GM12878 (cell line): ENCODE results near the gene SPATA2. TPM values are rescaled to one million over a fixed set of nuclear protein-coding genes. Genes with fewer than 3 reads are reported as not detected.

ENCODE experiments used
- ATAC-seq: fragments of 200-7000 bp; cut with Tn5 transposase; 3 replicates; pipeline ENCODE4 v1.9.1; 2020; ENCODE audit warnings: mild to moderate bottlenecking, moderate library complexity
- BruUV-seq: library from RNA; stranded (reverse); fragments of 400-500 nt; replicated peaks from 2 replicates; lab custom pipeline; 2021; lab: Mats Ljungman, UMichigan
- CTCF ChIA-PET: fragments of 300-600 bp; sonication (Branson Sonifier 250); formaldehyde crosslinking; extraction: SDS; loops from one replicate; lab custom pipeline; 2021; ENCODE audit warnings: inconsistent platforms; lab: Yijun Ruan, JAX
- POLR2A ChIA-PET: fragments of 350-600 bp; formaldehyde crosslinking; extraction: SDS; loops from one replicate; lab custom pipeline; 2021; ENCODE audit warnings: inconsistent platforms; lab: Charles Lee
- RAD21 ChIA-PET: fragments of 300-600 bp; sonication (Branson Sonifier 250); formaldehyde crosslinking; loops from one replicate; lab custom pipeline; 2023; ENCODE audit warnings: antibody characterized with exemption; ENCODE audit not compliant: unreplicated experiment; lab: Charles Lee
- SMC1A ChIA-PET: fragments of 300-600 bp; sonication (Branson Sonifier 250); formaldehyde crosslinking; loops from one replicate; lab custom pipeline; 2023; ENCODE audit not compliant: unreplicated experiment, uncharacterized antibody; lab: Charles Lee
- DNase-seq: peaks from one replicate; pipeline ENCODE4 v3.0.0-alpha.2; 2011; ENCODE audit warnings: low read depth, low spot score
- FAIRE-seq: peaks from 3 replicates; lab custom pipeline; 2011; peaks lifted over from hg19 to GRCh38; lab: Jason Lieb, UNC
- H2AFZ ChIP-seq: 2 replicates; pipeline ENCODE4 v1.6.0; 2011; ENCODE audit warnings: low read depth, low read length, control low read depth; ENCODE audit not compliant: control insufficient read depth
- H3K27ac ChIP-seq: 2 replicates; pipeline ENCODE4 v1.5.1; 2011; ENCODE audit warnings: control low read depth; ENCODE audit not compliant: control insufficient read depth, insufficient read depth
- H3K27me3 ChIP-seq, 2 experiments: replicated peaks in 1 of 2; 2 replicates each; pipeline versions ENCODE4 v1.6.0 to v1.6.1; 2011; ENCODE audit warnings: low read length in 1 of 2; ENCODE audit not compliant: control insufficient read depth in 2 of 2, insufficient read depth in 2 of 2
- H3K36me3 ChIP-seq, 2 experiments: 2 replicates each; pipeline ENCODE4 v1.5.1; 2011; ENCODE audit warnings: low read length in 1 of 2; ENCODE audit not compliant: control insufficient read depth in 2 of 2, insufficient read depth in 2 of 2
- H3K4me1 ChIP-seq: 2 replicates; pipeline ENCODE4 v1.6.1; 2011; ENCODE audit warnings: mild to moderate bottlenecking, low read length, moderate library complexity, mixed read lengths; ENCODE audit not compliant: control insufficient read depth, insufficient read depth
- H3K4me2 ChIP-seq: 2 replicates; pipeline ENCODE4 v1.6.0; 2011; ENCODE audit warnings: control low read depth; ENCODE audit not compliant: control insufficient read depth, insufficient read depth
- H3K4me3 ChIP-seq: fragments of 200-600 bp; sonication (generic); 2 replicates; pipeline ENCODE4 v1.5.1; 2016
- H3K79me2 ChIP-seq: 2 replicates; pipeline ENCODE4 v1.6.0; 2011; ENCODE audit warnings: low read length; ENCODE audit not compliant: control insufficient read depth, insufficient read depth
- H3K9ac ChIP-seq: 2 replicates; pipeline ENCODE4 v1.8.0; 2011; ENCODE audit warnings: low read length, control low read depth, mixed read lengths; ENCODE audit not compliant: control insufficient read depth, insufficient read depth
- H3K9me3 ChIP-seq: replicated peaks from 3 replicates; pipeline ENCODE4 v1.5.1; 2011; ENCODE audit warnings: mild to moderate bottlenecking, low read length; ENCODE audit not compliant: control insufficient read depth, insufficient read depth
- H4K20me1 ChIP-seq: 2 replicates; pipeline ENCODE4 v1.6.0; 2011; ENCODE audit not compliant: control insufficient read depth, insufficient read depth
- EGR1 ChIP-seq, 2 experiments: IDR thresholded peaks; 1 replicate in 1 of 2; 2 replicates in 1 of 2; pipeline ENCODE4 v1.6.1; 2011 to 2012; ENCODE audit warnings: low read depth in 2 of 2, low read length in 2 of 2, borderline replicate concordance in 1 of 2, mild to moderate bottlenecking in 1 of 2, moderate library complexity in 1 of 2
- FOS ChIP-seq: IDR thresholded peaks from 3 replicates; pipeline ENCODE4 v1.6.1; 2011; ENCODE audit warnings: borderline replicate concordance; ENCODE audit not compliant: insufficient read length; ENCODE audit errors: extremely low read depth
- LARP7 ChIP-seq: fragments of 450-650 bp; IDR thresholded peaks from 2 replicates; pipeline ENCODE4 v1.6.1; 2017; ENCODE audit warnings: mild to moderate bottlenecking
- PAX5 ChIP-seq: IDR thresholded peaks from 2 replicates; pipeline ENCODE4 v1.6.1; 2011; ENCODE audit warnings: low read depth, low read length, borderline replicate concordance
- PAX8 ChIP-seq: fragments of 450-650 bp; IDR thresholded peaks from 2 replicates; pipeline ENCODE4 v1.6.1; 2017; ENCODE audit warnings: mild to moderate bottlenecking, moderate library complexity
- SMC3 ChIP-seq: IDR thresholded peaks from 2 replicates; pipeline ENCODE4 v1.6.1; 2011; ENCODE audit warnings: low read length, improper control_type of control experiment, borderline replicate concordance
- SREBF2 ChIP-seq: IDR thresholded peaks from 2 replicates; pipeline ENCODE4 v1.6.1; 2012; ENCODE audit warnings: mild to moderate bottlenecking, low read length
- YBX1 ChIP-seq: fragments of 450-650 bp; IDR thresholded peaks from 2 replicates; pipeline ENCODE4 v1.6.1; 2016; ENCODE audit warnings: antibody characterized with exemption
- ZNF207 ChIP-seq: fragments of 450-650 bp; IDR thresholded peaks from 2 replicates; pipeline ENCODE4 v1.6.1; 2014; ENCODE audit warnings: antibody characterized with exemption, mild to moderate bottlenecking, borderline replicate concordance
- WGBS: methylation state at CpG from one replicate; pipeline ENCODE4 v1.1.6; 2016; ENCODE audit warnings: low lambda C conversion rate; ENCODE audit not compliant: insufficient replicate concordance, insufficient coverage; ENCODE audit errors: missing lambda C conversion rate; 5-methylcytosine and 5-hydroxymethylcytosine counted together
- in situ Hi-C: fragments of 300-500 bp; cut with MboI; formaldehyde crosslinking; loops from 9 replicates; pipeline ENCODE4 v1.14.3; 2018; ENCODE audit warnings: mixed read lengths
- intact Hi-C: fragments of 100-400 bp; cut with micrococcal nuclease; formaldehyde crosslinking; loops from one replicate; pipeline ENCODE4 v1.14.2; 2022; ENCODE audit not compliant: unreplicated experiment
- polyA plus RNA-seq, 11 experiments: library from polyadenylated mRNA; depleted of rRNA in 4 of 11; unstranded in 6 of 11; stranded (reverse) in 5 of 11; fragments of >200 nt; fragmentation: Nextera tagmentation in 4 of 11; fragmentation: Illumina TruSeq in 1 of 11; extraction: Ambion mirVana in 4 of 11; extraction: Trizol in 1 of 11; gene quantifications; 1 replicate in 1 of 11; 2 replicates in 10 of 11; pipeline versions ENCODE4 v1.2.1 to v1.2.3, GENCODE V29; 2011 to 2016; ENCODE audit warnings: inconsistent platforms in 2 of 11, missing spikeins in 2 of 11, low read depth in 1 of 11
- total RNA-seq, 4 experiments: library from RNA; depleted of rRNA in 3 of 4; stranded (reverse); fragments of >200 nt in 3 of 4; fragmentation: Illumina TruSeq in 1 of 4; extraction: Trizol in 1 of 4; gene quantifications; 2 replicates each; pipeline versions ENCODE4 v1.2.1 to v1.2.3, GENCODE V29; 2013 to 2021

Gene SPATA2
- total and polyA plus RNA-seq, 10 of the 15 experiments (the other 5 are each of a cell fraction or from before 2014, with no cell fraction given), result 0.93 to 11.7 (median 5.6) TPM

DNA sequence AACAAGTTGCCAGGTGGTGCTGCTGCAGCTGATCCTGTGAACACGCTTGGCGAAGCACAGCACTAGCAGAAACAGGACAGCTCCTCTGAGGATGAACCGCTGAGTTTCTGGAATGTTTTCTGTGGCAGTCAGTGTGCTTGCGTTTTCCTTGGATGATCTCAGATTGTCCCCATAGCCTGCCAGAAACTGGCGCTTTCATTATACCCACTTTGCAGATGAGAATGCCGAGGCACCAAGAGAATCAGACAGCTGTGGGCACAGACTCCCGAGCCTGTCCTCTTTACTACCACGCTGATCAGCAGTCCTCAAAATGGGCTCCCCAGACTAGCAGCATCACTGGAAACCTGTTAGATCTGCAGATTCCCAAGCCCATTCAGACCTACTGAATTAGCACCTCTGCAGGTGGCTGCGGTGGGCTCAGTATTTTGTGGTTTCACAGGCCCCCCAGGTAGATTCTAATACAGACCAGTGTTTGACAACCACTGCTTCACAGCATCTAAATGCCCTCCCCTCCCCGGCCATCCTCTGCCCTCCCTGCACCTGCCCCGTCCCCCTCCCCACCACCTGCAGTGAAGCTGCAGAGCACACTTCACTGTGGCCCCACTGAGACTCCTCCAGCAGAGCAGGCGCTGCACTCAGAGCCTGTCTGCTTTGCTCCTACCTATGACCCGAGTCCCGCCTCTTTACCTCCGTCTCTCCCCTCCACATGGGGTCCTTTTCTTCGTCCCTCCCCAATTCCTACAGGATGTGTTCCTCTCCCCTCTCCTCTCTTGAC, 29.6 kb downstream of the SPATA2 start:
- in situ Hi-C loops (no loop called here), intact Hi-C loops (loop anchor here (5.0 kb wide), 1 partner anchor 553 kb away; no protein-coding TSS in a partner anchor)
- ChIA-PET SMC1A (interaction anchor here (0.5 to 5.6 kb wide), 2 partner anchors 68 to 276 kb away, joined by 3 to 44 read pairs; no protein-coding TSS in a partner anchor), RAD21 (interaction anchor here (1.8 to 2.1 kb wide), 3 partner anchors 84 to 276 kb away, joined by 6 to 12 read pairs (median 7); no protein-coding TSS in a partner anchor), POLR2A (interaction anchor here (0.6 kb wide), 1 partner anchor 190 kb away, joined by 3 read pairs; no protein-coding TSS in a partner anchor), CTCF (interaction anchor here (0.6 to 2.1 kb wide), 7 partner anchors 8 to 342 kb away, joined by 3 to 6 read pairs (median 3); no protein-coding TSS in a partner anchor)
- ATAC-seq, result no peak
- Histone ChIP-seq H2AFZ (no peak overlapping the region), H3K27me3 (no peaks in the 10 kb centered on the region), H3K27ac (no peak overlapping the region), H4K20me1 (no peaks in the 10 kb centered on the region), H3K4me3 (no peak overlapping the region), H3K9ac (no peak overlapping the region), H3K9me3 (no peaks in the 10 kb centered on the region), H3K79me2 (no peaks in the 10 kb centered on the region), H3K36me3 (peaks cover 17 to 33% of the 10 kb centered on the region in 2 experiments), H3K4me2 (no peak overlapping the region), H3K4me1 (no peaks in the 10 kb centered on the region)
- TF ChIP-seq EGR1 (IDR thresholded peaks at IDR 0.05; ENCODE audit: borderline replicate concordance in 1 of 2, low read depth in 2 of 2, low read length in 2 of 2), result no peak
- TF ChIP-seq ZNF207, result no peak
- no peak for TF ChIP-seq SMC3
- TF ChIP-seq PAX8, result no peak
- no peak for TF ChIP-seq LARP7
- no peak for TF ChIP-seq FOS
- no peak for TF ChIP-seq YBX1
- no peak for TF ChIP-seq PAX5
- no peak for TF ChIP-seq SREBF2
- 86% methylated on average over 16 of the region's 16 CpGs for WGBS
- no TSS peak for BruUV-seq
- no peak for DNase-seq
- FAIRE-seq, result no peak
